LNCAP (cell line): ENCODE results near the gene RHAG.

ENCODE experiments used
- CTCF ChIP-seq: fragments of 450-650 bp; IDR thresholded peaks from 2 replicates; pipeline ENCODE4 v1.5.1; 2017; ENCODE audit warnings: mild to moderate bottlenecking

The RHAG gene

GRCh38 chr6:49565261-49565660 is 71.4 kb downstream of the RHAG start:
- no peak for TF ChIP-seq CTCF

- no peak for TF ChIP-seq CTCF
Measured at GRCh38 chr6:49564552-49564951, 72.1 kb downstream of the RHAG start.

GRCh38 chr6:49563006-49563886 is 73.4 kb downstream of the RHAG start:
- TF ChIP-seq CTCF = no peak

- no peak for TF ChIP-seq CTCF
Measured at GRCh38 chr6:49558238-49558637, 78.4 kb downstream of the RHAG start.

- TF ChIP-seq CTCF = no peak
Measured at GRCh38 chr6:49557177-49557576, 79.5 kb downstream of the RHAG start.

GRCh38 chr6:49556429-49556837 is 80.2 kb downstream of the RHAG start:
- no peak for TF ChIP-seq CTCF

GRCh38 chr6:49555951-49556350 is 80.7 kb downstream of the RHAG start:
- no peak for TF ChIP-seq CTCF
